GM19324 (cell line): Measurements from ENCODE around the gene VWA3A.

Source experiments
- ATAC-seq: cut with Tn5 transposase; IDR thresholded peaks from one replicate; pipeline ENCODE4 v1.9.1; 2021; ENCODE audit warnings: mild to moderate bottlenecking, moderate library complexity; ENCODE audit not compliant: unreplicated experiment, low FRiP score

The VWA3A gene

DNA sequence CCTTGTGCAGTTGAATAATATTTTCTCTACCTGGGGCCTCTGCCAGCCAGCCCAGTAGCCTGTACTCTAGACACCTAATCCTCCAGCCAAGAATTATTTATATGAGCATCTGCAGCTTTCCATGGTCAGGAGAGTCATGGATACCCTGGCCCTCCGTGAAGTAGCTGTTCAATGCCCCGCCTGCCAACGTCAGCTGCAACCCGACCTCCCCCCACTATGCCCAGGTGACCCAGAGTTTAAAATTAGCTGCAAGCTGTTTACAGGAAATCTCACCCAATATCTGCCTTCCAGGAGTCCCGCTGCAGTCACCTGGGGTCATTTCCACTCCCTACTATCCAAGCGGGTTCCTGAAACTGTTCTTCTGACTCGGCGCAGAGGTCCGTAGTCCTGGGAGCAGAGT lies 82.3 kb downstream of the VWA3A start:
- ATAC-seq, result no peak

GRCh38 chr16:22177968-22178930 lies 85.9 kb downstream of the VWA3A start:
- ATAC-seq, result no peak

DNA sequence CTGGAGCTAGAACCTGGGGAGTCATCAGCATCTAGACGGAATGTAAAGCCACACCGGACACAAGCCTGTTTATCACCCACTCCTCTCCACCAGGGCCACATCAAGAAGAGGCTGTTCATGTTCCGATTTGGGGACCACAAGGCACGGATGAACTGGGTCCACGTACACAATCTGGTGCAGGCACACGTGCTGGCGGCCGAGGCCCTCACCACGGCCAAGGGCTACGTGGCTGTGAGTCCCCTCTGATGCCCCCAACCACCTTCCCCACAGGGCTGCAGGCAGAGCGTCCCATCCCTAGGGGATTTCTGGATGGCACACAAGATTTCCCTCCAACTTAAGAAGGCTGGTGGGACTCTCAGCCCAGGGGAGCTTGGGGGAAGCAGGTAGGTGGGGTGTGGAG lies 89.1 kb downstream of the VWA3A start:
- no peak for ATAC-seq

- no peak for ATAC-seq
Measured at GRCh38 chr16:22181843-22182242, 89.5 kb downstream of the VWA3A start.

- ATAC-seq, result no peak
Measured at GRCh38 chr16:22183335-22183734, 91.0 kb downstream of the VWA3A start.

- no peak for ATAC-seq
Measured at GRCh38 chr16:22183901-22184614, 91.7 kb downstream of the VWA3A start.

DNA sequence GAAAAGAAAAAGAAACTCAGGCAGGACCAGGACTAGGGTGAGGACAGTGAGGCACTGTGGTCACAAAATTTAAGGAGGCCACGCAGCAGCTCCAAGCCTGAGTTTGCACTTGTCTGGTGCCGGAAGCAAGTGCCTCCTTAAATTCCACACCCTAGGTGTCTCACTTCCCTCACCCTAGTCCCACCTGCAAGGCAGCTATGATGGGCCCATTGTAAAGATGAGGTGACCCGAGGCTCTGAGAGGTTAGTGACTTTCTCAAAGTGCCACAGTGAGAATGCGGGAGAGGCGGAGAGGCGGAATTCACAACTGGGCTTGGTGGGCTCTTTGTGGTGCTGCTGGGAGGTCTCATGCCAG lies 92.3 kb downstream of the VWA3A start:
- no peak for ATAC-seq

DNA sequence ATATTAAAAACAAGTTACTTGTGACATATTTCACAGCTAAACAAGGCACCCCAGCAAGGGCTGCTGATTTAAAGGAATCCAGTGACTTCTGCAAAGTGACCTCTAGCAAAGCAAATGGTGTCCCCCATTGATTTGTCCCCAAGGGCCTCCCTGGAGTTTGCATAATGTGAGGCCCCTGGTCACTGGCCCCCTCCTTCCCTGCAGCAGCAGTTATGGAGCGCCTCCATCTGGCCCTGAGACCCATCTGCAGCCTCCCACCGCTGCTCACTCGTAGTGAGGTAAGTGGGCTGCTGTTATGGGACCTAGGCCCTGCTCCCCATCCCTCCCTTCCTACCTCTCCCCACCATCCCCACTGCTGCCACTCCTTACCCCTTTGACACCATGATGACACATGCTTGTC lies 94.2 kb downstream of the VWA3A start:
- ATAC-seq, result no peak

DNA sequence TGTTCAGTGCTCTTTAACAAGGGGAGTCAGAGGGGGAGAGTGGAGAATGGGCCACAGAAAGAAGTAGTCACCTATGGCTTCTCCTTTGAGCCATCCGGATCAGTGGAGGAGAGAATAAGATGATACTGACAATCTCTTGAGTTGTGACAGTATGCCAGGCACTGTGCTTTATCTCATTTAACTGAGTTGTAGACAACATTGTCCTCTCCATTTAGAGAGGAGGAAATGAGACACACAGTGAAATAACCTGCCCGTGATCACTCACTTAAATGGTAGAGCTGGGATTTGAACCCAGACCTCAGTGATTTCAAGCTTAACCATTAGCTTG lies 95.9 kb downstream of the VWA3A start:
- ATAC-seq, result no peak

DNA sequence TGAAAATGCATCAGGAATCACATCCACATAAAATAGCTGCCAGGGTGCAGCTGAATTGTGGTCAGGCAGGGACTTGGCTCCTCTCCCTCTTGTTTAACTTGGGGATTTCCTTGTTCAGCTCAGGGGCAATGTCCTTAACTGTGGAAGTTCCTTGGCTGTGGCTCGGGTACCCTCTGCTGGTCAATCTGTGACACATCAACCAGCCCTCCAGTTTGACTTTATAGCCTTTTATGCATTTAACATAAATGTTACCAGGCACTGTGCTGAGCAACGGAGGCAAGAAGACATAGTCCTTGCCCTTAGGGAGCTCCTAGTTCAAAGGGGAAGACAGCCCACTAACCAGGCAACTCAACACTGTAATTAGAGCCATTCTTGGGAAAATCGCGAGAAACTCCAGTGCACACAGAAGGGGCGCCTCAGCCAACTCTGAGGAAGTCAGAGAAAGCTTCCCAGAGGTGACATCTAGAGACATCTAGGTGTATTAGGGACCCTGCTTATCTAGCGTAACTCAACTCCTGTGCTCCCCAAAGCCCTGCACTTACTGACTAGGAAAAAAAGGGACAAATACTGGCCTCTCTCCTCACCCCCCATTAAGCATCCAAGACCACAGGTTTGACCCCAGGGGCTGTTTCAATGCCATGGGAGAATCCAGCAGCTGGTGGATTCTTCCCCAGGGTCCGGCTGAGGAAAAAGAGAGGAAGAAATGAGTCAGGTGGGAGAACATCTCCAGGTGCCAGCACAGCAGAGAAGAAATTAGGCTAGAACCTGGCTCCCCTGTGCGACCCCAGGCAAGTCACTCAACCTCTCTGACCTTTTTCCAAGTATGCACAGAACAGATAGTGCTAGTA lies 96.5 kb downstream of the VWA3A start:
- no peak for ATAC-seq

DNA sequence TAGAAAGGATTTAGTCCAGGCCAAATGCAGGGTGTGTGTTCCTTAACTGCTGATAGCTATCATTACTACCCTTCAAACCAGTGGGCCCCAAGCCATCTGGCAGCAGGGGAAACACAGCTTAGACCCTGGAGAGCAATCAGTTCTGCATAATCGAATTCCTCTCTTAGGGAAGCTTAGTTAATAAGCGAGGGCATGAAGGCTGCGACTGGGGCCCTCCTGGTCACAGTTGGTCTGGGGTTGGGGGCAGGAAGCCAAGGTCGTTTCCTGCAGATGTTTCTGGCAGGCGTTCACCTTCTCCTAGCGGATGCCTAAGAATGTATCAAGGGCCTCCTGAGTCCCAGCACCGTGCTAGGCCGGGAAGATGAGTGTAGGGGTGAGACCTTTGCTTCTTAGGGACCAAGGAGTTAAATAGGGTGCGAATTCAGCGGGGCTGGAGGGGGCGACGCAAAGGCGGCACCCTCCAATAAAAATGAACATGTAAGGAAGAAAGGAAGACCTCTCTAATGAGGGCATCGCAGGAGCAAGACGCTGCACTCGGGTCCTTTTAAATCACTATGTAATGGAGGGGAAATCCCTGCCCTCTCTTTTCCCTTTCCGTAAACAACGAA lies 97.2 kb downstream of the VWA3A start:
- ATAC-seq, result no peak

- ATAC-seq, result peak; percentile 75
Measured at GRCh38 chr16:22190081-22190775, 97.9 kb downstream of the VWA3A start.

GRCh38 chr16:22190776-22191531 lies 98.6 kb downstream of the VWA3A start:
- ATAC-seq, result peak; percentile 53

- ATAC-seq, result no peak
Measured at GRCh38 chr16:22191532-22192260, 99.4 kb downstream of the VWA3A start.

- ATAC-seq, result no peak
Measured at GRCh38 chr16:22192261-22193062, 100.1 kb downstream of the VWA3A start.

DNA sequence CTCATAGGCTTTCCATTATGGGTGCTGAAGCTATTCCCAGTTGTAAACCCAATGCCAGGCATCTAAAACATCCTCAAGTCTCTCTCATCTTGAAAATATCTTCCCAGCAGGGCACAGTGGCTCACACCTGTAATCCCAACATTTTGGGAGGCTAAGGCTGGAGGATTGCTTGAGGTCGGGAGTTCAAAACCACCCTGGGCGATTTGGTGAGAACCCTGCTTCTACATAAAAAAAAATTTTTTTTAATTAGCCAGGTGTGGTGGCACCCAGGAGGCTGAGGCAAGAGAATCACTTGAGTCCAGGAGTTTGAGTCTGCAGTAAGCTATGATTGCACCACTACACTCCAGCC lies 100.7 kb downstream of the VWA3A start:
- ATAC-seq, result no peak

- ATAC-seq, result no peak
Measured at GRCh38 chr16:22194707-22195444, 102.5 kb downstream of the VWA3A start.

GRCh38 chr16:22195445-22195694 lies 103.0 kb downstream of the VWA3A start:
- ATAC-seq, result no peak
